Astrocyte (in vitro differentiated cells and primary cell): Measurements from ENCODE around the gene IDE. TPM values are rescaled to one million over a fixed set of nuclear protein-coding genes. Genes with fewer than 3 reads are reported as not detected.
A peak's percentile ranks its signal among the peaks of the same experiment; 100 is the strongest.

Experiments
- DNase-seq: peaks from one replicate; pipeline ENCODE4 v3.0.0-alpha.2; 2010; ENCODE audit warnings: low read depth
- FAIRE-seq: peaks from 2 replicates; lab custom pipeline; 2011; peaks lifted over from hg19 to GRCh38; lab: Jason Lieb, UNC
- H2AFZ ChIP-seq: 2 replicates; pipeline ENCODE4 v1.6.0; 2012; ENCODE audit warnings: low read depth, low read length, inconsistent platforms
- H3K27ac ChIP-seq: 2 replicates; pipeline ENCODE4 v1.5.1; 2011; ENCODE audit warnings: low read depth, low read length, inconsistent platforms
- H3K27me3 ChIP-seq: 2 replicates; pipeline ENCODE4 v1.6.0; 2011; ENCODE audit warnings: low read length, inconsistent platforms; ENCODE audit not compliant: insufficient read depth
- H3K36me3 ChIP-seq: 2 replicates; pipeline ENCODE4 v1.5.1; 2011; ENCODE audit warnings: low read length, inconsistent platforms; ENCODE audit not compliant: insufficient read depth
- H3K4me1 ChIP-seq: 2 replicates; pipeline ENCODE4 v1.5.1; 2011; ENCODE audit warnings: low read length, inconsistent platforms; ENCODE audit not compliant: insufficient read depth
- H3K4me2 ChIP-seq: 2 replicates; pipeline ENCODE4 v1.6.0; 2012; ENCODE audit warnings: low read length, inconsistent platforms
- H3K4me3 ChIP-seq: 2 replicates; pipeline ENCODE4 v1.5.1; 2011; ENCODE audit warnings: low read depth, mild to moderate bottlenecking, low read length, inconsistent platforms; ENCODE audit not compliant: insufficient read depth
- H3K79me2 ChIP-seq: 2 replicates; pipeline ENCODE4 v1.6.0; 2012; ENCODE audit warnings: mild to moderate bottlenecking, low read length, inconsistent platforms; ENCODE audit not compliant: insufficient read depth
- H3K9ac ChIP-seq: 2 replicates; pipeline ENCODE4 v1.6.0; 2012; ENCODE audit warnings: mild to moderate bottlenecking, low read length, inconsistent platforms
- H3K9me3 ChIP-seq: 2 replicates; pipeline ENCODE4 v1.5.1; 2012; ENCODE audit warnings: low read depth, mild to moderate bottlenecking, low read length, inconsistent platforms; ENCODE audit not compliant: insufficient read depth
- H4K20me1 ChIP-seq: 2 replicates; pipeline ENCODE4 v1.6.0; 2012; ENCODE audit warnings: low read length, inconsistent platforms; ENCODE audit not compliant: insufficient read depth
- H3K27ac Mint-ChIP-seq: one replicate; pipeline ENCODE4 v1.8.0; 2021; ENCODE audit warnings: mild to moderate bottlenecking, mixed read lengths; ENCODE audit not compliant: unreplicated experiment
- H3K27me3 Mint-ChIP-seq: one replicate; pipeline ENCODE4 v1.8.0; 2021; ENCODE audit warnings: low read depth, mixed read lengths; ENCODE audit not compliant: unreplicated experiment
- H3K36me3 Mint-ChIP-seq: one replicate; pipeline ENCODE4 v1.8.0; 2021; ENCODE audit warnings: low read depth, mixed read lengths; ENCODE audit not compliant: unreplicated experiment
- H3K4me1 Mint-ChIP-seq: one replicate; pipeline ENCODE4 v1.8.0; 2021; ENCODE audit warnings: low read depth, mixed read lengths; ENCODE audit not compliant: unreplicated experiment
- H3K4me3 Mint-ChIP-seq: one replicate; pipeline ENCODE4 v1.8.0; 2021; ENCODE audit warnings: mild to moderate bottlenecking, moderate library complexity, mixed read lengths; ENCODE audit not compliant: unreplicated experiment
- H3K9me3 Mint-ChIP-seq: one replicate; pipeline ENCODE4 v1.8.0; 2021; ENCODE audit warnings: mild to moderate bottlenecking, mixed read lengths; ENCODE audit not compliant: unreplicated experiment
- CTCF ChIP-seq: IDR thresholded peaks from 2 replicates; pipeline ENCODE4 v1.5.1; 2011; ENCODE audit warnings: low read depth, mild to moderate bottlenecking, inconsistent platforms, low read length, moderate library complexity; ENCODE audit not compliant: insufficient read depth
- EZH2 ChIP-seq: IDR thresholded peaks from 2 replicates; pipeline ENCODE4 v1.6.1; 2012; ENCODE audit warnings: mild to moderate bottlenecking, low read length, inconsistent platforms; ENCODE audit not compliant: insufficient read depth
- total RNA-seq: library from RNA; stranded (reverse); gene quantifications from 2 replicates; pipeline ENCODE4 v1.2.1, GENCODE V29; 2021

IDE gene
- total RNA-seq, 1 donor from 2014 or later: 35.9 TPM

- FAIRE-seq: no peak
- H3K9me3 ChIP-seq: no peaks in the 10 kb centered on the region
- H3K4me3 Mint-ChIP-seq: no peak overlapping the region
- no peak for DNase-seq
- H3K4me1 ChIP-seq: no peaks in the 10 kb centered on the region
- no peaks in the 10 kb centered on the region for H3K79me2 ChIP-seq
- no peak overlapping the region for H3K4me3 ChIP-seq
- no peaks in the 10 kb centered on the region for H3K27me3 Mint-ChIP-seq
- H3K36me3 Mint-ChIP-seq: peaks cover 12% of the 10 kb centered on the region
- no peak overlapping the region for H3K9ac ChIP-seq
- no peak overlapping the region for H3K4me2 ChIP-seq
- no peak overlapping the region for H2AFZ ChIP-seq
- no peak for TF ChIP-seq CTCF
- TF ChIP-seq EZH2: no peak
- H3K27me3 ChIP-seq: no peaks in the 10 kb centered on the region
- H3K27ac ChIP-seq: no peak overlapping the region
- H4K20me1 ChIP-seq: no peaks in the 10 kb centered on the region
- peaks cover 5% of the 10 kb centered on the region for H3K36me3 ChIP-seq
- H3K4me1 Mint-ChIP-seq: no peaks in the 10 kb centered on the region
- H3K9me3 Mint-ChIP-seq: no peaks in the 10 kb centered on the region
- no peak overlapping the region for H3K27ac Mint-ChIP-seq
These were observed 80.5 kb downstream of the IDE start for GRCh38 chr10:92493362-92493761.

GRCh38 chr10:92492748-92493240, 81.1 kb downstream of the IDE start:
- no peak overlapping the region for H3K4me3 Mint-ChIP-seq
- Histone ChIP-seq H3K27ac (no peak overlapping the region), H2AFZ (no peak overlapping the region), H3K4me1 (no peaks in the 10 kb centered on the region), H3K9me3 (no peaks in the 10 kb centered on the region), H3K9ac (no peak overlapping the region), H3K79me2 (no peaks in the 10 kb centered on the region), H3K4me2 (no peak overlapping the region), H4K20me1 (no peaks in the 10 kb centered on the region), H3K4me3 (no peak overlapping the region), H3K27me3 (no peaks in the 10 kb centered on the region), H3K36me3 (peaks cover 5% of the 10 kb centered on the region)
- H3K4me1 Mint-ChIP-seq: no peaks in the 10 kb centered on the region
- DNase-seq (no peak), FAIRE-seq (no peak)
- H3K9me3 Mint-ChIP-seq: no peaks in the 10 kb centered on the region
- TF ChIP-seq CTCF (no peak), EZH2 (no peak)
- no peaks in the 10 kb centered on the region for H3K27me3 Mint-ChIP-seq
- no peak overlapping the region for H3K27ac Mint-ChIP-seq
- peaks cover 15% of the 10 kb centered on the region for H3K36me3 Mint-ChIP-seq

GRCh38 chr10:92490387-92490786, 83.5 kb downstream of the IDE start:
- Mint-ChIP-seq H3K27ac (no peak overlapping the region), H3K4me1 (no peaks in the 10 kb centered on the region), H3K9me3 (no peaks in the 10 kb centered on the region), H3K4me3 (no peak overlapping the region), H3K27me3 (no peaks in the 10 kb centered on the region), H3K36me3 (peaks cover 17% of the 10 kb centered on the region)
- DNase-seq: no peak
- H3K27me3 ChIP-seq: no peaks in the 10 kb centered on the region
- H4K20me1 ChIP-seq: no peaks in the 10 kb centered on the region
- H3K9me3 ChIP-seq: no peaks in the 10 kb centered on the region
- peaks cover 8% of the 10 kb centered on the region for H3K36me3 ChIP-seq
- H3K4me1 ChIP-seq: no peaks in the 10 kb centered on the region
- no peak overlapping the region for H2AFZ ChIP-seq
- H3K4me3 ChIP-seq: no peak overlapping the region
- H3K9ac ChIP-seq: no peak overlapping the region
- FAIRE-seq: peak; percentile 20
- no peak for TF ChIP-seq EZH2
- no peak for TF ChIP-seq CTCF
- no peak overlapping the region for H3K27ac ChIP-seq
- no peaks in the 10 kb centered on the region for H3K79me2 ChIP-seq
- H3K4me2 ChIP-seq: no peak overlapping the region
